HG03196 (cell line): Measurements from ENCODE around the gene GNL3L.
"Not testable (repeated sequence)": the region's sequence is repeated elsewhere in the genome, so short reads cannot be mapped to it uniquely, and the experiment has no call there.

Experiments used
- ATAC-seq: cut with Tn5 transposase; IDR thresholded peaks from one replicate; pipeline ENCODE4 v1.9.1; 2021; ENCODE audit not compliant: unreplicated experiment

The GNL3L gene

GRCh38 chrX:54560411-54560810 lies 30.4 kb downstream of the GNL3L start:
- ATAC-seq = no peak

GRCh38 chrX:54561622-54562021 lies 31.6 kb downstream of the GNL3L start:
- ATAC-seq = no peak

- no peak for ATAC-seq
These were observed 34.9 kb downstream of the GNL3L start for GRCh38 chrX:54564936-54565335.

- ATAC-seq = no peak
These were observed 40.3 kb downstream of the GNL3L start for GRCh38 chrX:54570332-54570731.

GRCh38 chrX:54572641-54573040 lies 42.6 kb downstream of the GNL3L start:
- not testable (repeated sequence) for ATAC-seq

GRCh38 chrX:54597728-54598127 lies 67.7 kb downstream of the GNL3L start:
- no peak for ATAC-seq

- ATAC-seq = no peak
These were observed 72.5 kb downstream of the GNL3L start for GRCh38 chrX:54602563-54602962.
